ENCODE results near the gene ZNF618. TPM values are rescaled to one million over a fixed set of nuclear protein-coding genes. Genes with fewer than 3 reads are reported as not detected.

Gene ZNF618
- total RNA-seq, 2 experiments from 2014 or later = not detected

GRCh38 chr9:114005371-114006154 is 129.5 kb downstream of the ZNF618 start:
- no peak overlapping the region for H3K4me3 ChIP-seq (ENCODE audit: low read depth, low read length, poor library complexity, severe bottlenecking)
- H3K79me2 ChIP-seq (ENCODE audit: insufficient read depth, low read depth, low read length) = no peaks in the 10 kb centered on the region
- no peak for DNase-seq (ENCODE audit: low spot score)
- H3K9me3 ChIP-seq (ENCODE audit: low read length) = no peaks in the 10 kb centered on the region
- H3K36me3 ChIP-seq (ENCODE audit: insufficient read depth, low read length) = no peaks in the 10 kb centered on the region
- H4K20me1 ChIP-seq (ENCODE audit: insufficient read depth, low read length) = no peaks in the 10 kb centered on the region
- CTCF ChIA-PET (ENCODE audit: unreplicated experiment) = no interaction called here
- no TSS peak for BruUV-seq (replicated peaks)
- no peaks in the 10 kb centered on the region for H3K4me1 ChIP-seq (ENCODE audit: insufficient read depth, low read length, poor library complexity, severe bottlenecking)
- POLR2A ChIA-PET = no interaction called here
- H3K4me2 ChIP-seq (ENCODE audit: low read length) = no peak overlapping the region
- intact Hi-C loops (cut with micrococcal nuclease; ENCODE audit: unreplicated experiment) = no loop called here
- H2AFZ ChIP-seq (ENCODE audit: low read length) = no peak overlapping the region
- TF ChIP-seq, protein P1, sequence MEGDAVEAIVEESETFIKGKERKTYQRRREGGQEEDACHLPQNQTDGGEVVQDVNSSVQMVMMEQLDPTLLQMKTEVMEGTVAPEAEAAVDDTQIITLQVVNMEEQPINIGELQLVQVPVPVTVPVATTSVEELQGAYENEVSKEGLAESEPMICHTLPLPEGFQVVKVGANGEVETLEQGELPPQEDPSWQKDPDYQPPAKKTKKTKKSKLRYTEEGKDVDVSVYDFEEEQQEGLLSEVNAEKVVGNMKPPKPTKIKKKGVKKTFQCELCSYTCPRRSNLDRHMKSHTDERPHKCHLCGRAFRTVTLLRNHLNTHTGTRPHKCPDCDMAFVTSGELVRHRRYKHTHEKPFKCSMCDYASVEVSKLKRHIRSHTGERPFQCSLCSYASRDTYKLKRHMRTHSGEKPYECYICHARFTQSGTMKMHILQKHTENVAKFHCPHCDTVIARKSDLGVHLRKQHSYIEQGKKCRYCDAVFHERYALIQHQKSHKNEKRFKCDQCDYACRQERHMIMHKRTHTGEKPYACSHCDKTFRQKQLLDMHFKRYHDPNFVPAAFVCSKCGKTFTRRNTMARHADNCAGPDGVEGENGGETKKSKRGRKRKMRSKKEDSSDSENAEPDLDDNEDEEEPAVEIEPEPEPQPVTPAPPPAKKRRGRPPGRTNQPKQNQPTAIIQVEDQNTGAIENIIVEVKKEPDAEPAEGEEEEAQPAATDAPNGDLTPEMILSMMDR (conservative IDR thresholded peaks at IDR 0.05; ENCODE audit: low read length) = no peak
- no peak for TF ChIP-seq EZH2phosphoT487 (IDR thresholded peaks at IDR 0.05; ENCODE audit: borderline replicate concordance, low read depth, low read length)
- no peak overlapping the region for H3K27ac ChIP-seq (ENCODE audit: low read depth, low read length, poor library complexity, severe bottlenecking)
- no peaks in the 10 kb centered on the region for H3K9me2 ChIP-seq (ENCODE audit: insufficient read depth, low read length)

DNA sequence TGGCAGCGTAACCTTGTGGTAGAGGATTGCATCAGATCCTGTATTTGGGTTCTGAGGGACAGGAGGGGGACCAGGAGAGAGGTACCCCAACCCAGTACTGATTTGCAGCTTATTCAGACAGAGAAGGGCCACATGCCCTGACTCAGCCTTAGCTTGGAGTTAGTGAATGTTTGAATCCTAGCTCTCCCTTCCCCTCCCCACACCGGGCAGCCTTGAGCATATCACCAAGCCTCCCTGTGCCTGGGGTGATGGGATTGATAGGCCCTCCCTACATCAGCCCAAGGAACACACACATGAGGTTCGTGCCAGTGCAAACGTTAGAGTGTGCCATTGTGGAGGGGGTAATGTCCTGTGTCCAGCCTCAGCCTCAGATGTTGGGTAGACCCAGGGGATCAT is 130.0 kb downstream of the ZNF618 start:
- no peak overlapping the region for H3K27ac ChIP-seq (ENCODE audit: low read depth, low read length, poor library complexity, severe bottlenecking)
- ChIA-PET CTCF (ENCODE audit: unreplicated experiment) (no interaction called here), POLR2A (no interaction called here)
- BruUV-seq (replicated peaks) = no TSS peak
- no peaks in the 10 kb centered on the region for H3K79me2 ChIP-seq (ENCODE audit: insufficient read depth, low read depth, low read length)
- H3K4me3 ChIP-seq (ENCODE audit: low read depth, low read length, poor library complexity, severe bottlenecking) = no peak overlapping the region
- no peaks in the 10 kb centered on the region for H3K4me1 ChIP-seq (ENCODE audit: insufficient read depth, low read length, poor library complexity, severe bottlenecking)
- H3K9me2 ChIP-seq (ENCODE audit: insufficient read depth, low read length) = no peaks in the 10 kb centered on the region
- H3K4me2 ChIP-seq (ENCODE audit: low read length) = no peak overlapping the region
- intact Hi-C loops (cut with micrococcal nuclease; ENCODE audit: unreplicated experiment) = no loop called here
- DNase-seq (ENCODE audit: low spot score) = no peak
- no peaks in the 10 kb centered on the region for H4K20me1 ChIP-seq (ENCODE audit: insufficient read depth, low read length)
- H3K36me3 ChIP-seq (ENCODE audit: insufficient read depth, low read length) = no peaks in the 10 kb centered on the region
- TF ChIP-seq, protein P1 (conservative IDR thresholded peaks at IDR 0.05; ENCODE audit: low read length) = no peak
- TF ChIP-seq EZH2phosphoT487 (IDR thresholded peaks at IDR 0.05; ENCODE audit: borderline replicate concordance, low read depth, low read length) = no peak
- H2AFZ ChIP-seq (ENCODE audit: low read length) = no peak overlapping the region
- H3K9me3 ChIP-seq (ENCODE audit: low read length) = no peaks in the 10 kb centered on the region

GRCh38 chr9:114006931-114007691 is 131.0 kb downstream of the ZNF618 start:
- H3K79me2 ChIP-seq (ENCODE audit: insufficient read depth, low read depth, low read length) = no peaks in the 10 kb centered on the region
- H2AFZ ChIP-seq (ENCODE audit: low read length) = no peak overlapping the region
- H3K36me3 ChIP-seq (ENCODE audit: insufficient read depth, low read length) = no peaks in the 10 kb centered on the region
- TF ChIP-seq, protein P1 (conservative IDR thresholded peaks at IDR 0.05; ENCODE audit: low read length) = no peak
- TF ChIP-seq EZH2phosphoT487 (IDR thresholded peaks at IDR 0.05; ENCODE audit: borderline replicate concordance, low read depth, low read length) = no peak
- H3K4me1 ChIP-seq (ENCODE audit: insufficient read depth, low read length, poor library complexity, severe bottlenecking) = no peaks in the 10 kb centered on the region
- ChIA-PET CTCF (ENCODE audit: unreplicated experiment) (no interaction called here), POLR2A (no interaction called here)
- H4K20me1 ChIP-seq (ENCODE audit: insufficient read depth, low read length) = no peaks in the 10 kb centered on the region
- no peaks in the 10 kb centered on the region for H3K9me3 ChIP-seq (ENCODE audit: low read length)
- no peaks in the 10 kb centered on the region for H3K9me2 ChIP-seq (ENCODE audit: insufficient read depth, low read length)
- intact Hi-C loops (cut with micrococcal nuclease; ENCODE audit: unreplicated experiment) = no loop called here
- H3K27ac ChIP-seq (ENCODE audit: low read depth, low read length, poor library complexity, severe bottlenecking) = no peak overlapping the region
- no peak overlapping the region for H3K4me2 ChIP-seq (ENCODE audit: low read length)
- H3K4me3 ChIP-seq (ENCODE audit: low read depth, low read length, poor library complexity, severe bottlenecking) = no peak overlapping the region
- BruUV-seq (replicated peaks) = no TSS peak
- DNase-seq (ENCODE audit: low spot score) = no peak
